Vagina (tissue), 2 donors: ENCODE measurements around the gene COL17A1. TPM values are rescaled to one million over a fixed set of nuclear protein-coding genes. Genes with fewer than 3 reads are reported as not detected.

Source experiments
- DNase-seq, 2 donors: peaks; one replicate each; pipeline ENCODE4 v3.0.0-alpha.2; 2017; ENCODE audit errors: extremely low spot score in 2 of 2
- H3K27ac ChIP-seq: fragments of 200-600 bp; sonication (generic); one replicate; pipeline ENCODE4 v1.5.1; 2019
- H3K27me3 ChIP-seq: fragments of 200-600 bp; sonication (generic); one replicate; pipeline ENCODE4 v1.5.1; 2019
- H3K36me3 ChIP-seq, 2 donors: fragments of 200-600 bp; sonication (generic); one replicate each; pipeline ENCODE4 v1.5.1; 2017 to 2019
- H3K4me1 ChIP-seq: fragments of 200-600 bp; sonication (generic); one replicate; pipeline ENCODE4 v1.5.1; 2019
- H3K4me3 ChIP-seq, 2 donors: fragments of 200-600 bp; sonication (generic); 1 replicate in 1 of 2; 2 replicates in 1 of 2; pipeline ENCODE4 v1.5.1; 2016 to 2019
- H3K9me3 ChIP-seq: fragments of 200-600 bp; sonication (generic); one replicate; pipeline ENCODE4 v1.5.1; 2019
- POLR2A ChIP-seq, 2 donors: fragments of 450-650 bp; IDR thresholded peaks; one replicate each; pipeline ENCODE4 v1.6.1; 2017; ENCODE audit warnings: antibody characterized with exemption in 2 of 2, mild to moderate bottlenecking in 2 of 2, moderate library complexity in 2 of 2
- POLR2AphosphoS5 ChIP-seq, 2 donors: sonication (generic); formaldehyde crosslinking; IDR thresholded peaks; one replicate each; pipeline ENCODE4 v1.9.0; 2017; ENCODE audit warnings: antibody characterized with exemption in 2 of 2, mild to moderate bottlenecking in 2 of 2, low read depth in 1 of 2; ENCODE audit not compliant: insufficient read depth in 1 of 2
- intact Hi-C: fragments of 100-400 bp; cut with DNase I; formaldehyde crosslinking; loops from one replicate; pipeline ENCODE4 v1.15.1; 2023
- total RNA-seq: library from RNA; depleted of rRNA; stranded (reverse); fragments of >200 nt; gene quantifications from one replicate; pipeline ENCODE4 v1.2.3, GENCODE V29; 2016
- TF ChIP-seq, protein P1 (sequence below), 3 experiments: fragments of 450-650 bp in 2 of 3; fragments of 200-600 bp in 1 of 3; sonication (generic) in 1 of 3; IDR thresholded peaks; one replicate each; pipeline ENCODE4 v1.5.1; 2017 to 2019; ENCODE audit warnings: antibody characterized with exemption in 3 of 3, mild to moderate bottlenecking in 2 of 3, moderate library complexity in 2 of 3

Gene COL17A1
- total RNA-seq, 1 donor from 2014 or later = 149 TPM

DNA sequence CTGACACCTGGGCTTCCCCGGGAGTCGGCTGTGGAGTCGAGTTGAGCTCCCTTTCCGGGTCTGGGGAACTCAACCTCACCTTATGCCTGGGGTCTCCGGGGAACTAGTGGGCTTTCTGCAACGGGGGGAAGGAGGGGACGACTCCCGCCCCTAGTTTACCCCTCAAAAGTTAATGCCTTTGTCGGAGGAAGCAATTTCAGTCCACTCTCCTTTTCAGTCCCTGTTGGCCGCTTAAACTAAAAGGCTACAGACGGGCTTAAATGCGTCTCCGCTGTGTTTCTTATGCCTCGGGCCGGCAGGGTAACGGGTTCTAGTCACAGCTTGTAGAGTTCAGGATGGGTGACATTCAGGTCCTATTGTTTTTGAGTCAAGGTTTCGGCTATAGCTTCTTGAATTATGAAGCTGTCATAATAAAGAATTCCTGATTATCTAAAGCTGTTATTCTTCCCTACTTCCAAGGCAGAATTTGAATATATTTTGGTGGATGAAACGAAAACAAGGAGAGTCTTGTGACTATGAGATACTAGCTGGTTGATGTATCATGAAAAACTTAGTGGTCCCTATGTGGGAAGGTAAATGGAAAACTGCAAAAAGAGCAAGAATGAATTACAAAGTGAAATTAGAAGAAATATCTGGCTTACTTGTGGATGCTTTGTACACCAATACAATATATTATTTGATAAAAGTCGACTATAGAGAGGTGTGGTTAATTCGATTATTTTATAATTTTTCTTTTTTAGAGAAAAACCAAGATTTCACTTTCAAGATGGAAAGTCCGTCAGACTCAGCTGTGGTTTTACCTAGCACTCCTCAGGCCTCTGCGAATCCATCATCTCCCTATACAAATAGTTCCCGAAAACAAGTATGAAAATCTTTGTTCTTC lies 36.8 kb upstream of the COL17A1 start:
- Histone ChIP-seq H3K27ac (peak overlapping the region; percentile 99), H3K4me1 (peaks cover 23% of the 10 kb centered on the region), H3K27me3 (no peaks in the 10 kb centered on the region), H3K9me3 (no peaks in the 10 kb centered on the region), H3K4me3 (peak overlapping the region; percentile 70 to 84), H3K36me3 (no peaks in the 10 kb centered on the region)
- no peak for DNase-seq
- TF ChIP-seq POLR2A (IDR thresholded peaks at IDR 0.05) (no peak), POLR2AphosphoS5 (IDR thresholded peaks at IDR 0.05; ENCODE audit: insufficient read depth in 1 of 2, low read depth in 1 of 2) (no peak)
- TF ChIP-seq, protein P1, sequence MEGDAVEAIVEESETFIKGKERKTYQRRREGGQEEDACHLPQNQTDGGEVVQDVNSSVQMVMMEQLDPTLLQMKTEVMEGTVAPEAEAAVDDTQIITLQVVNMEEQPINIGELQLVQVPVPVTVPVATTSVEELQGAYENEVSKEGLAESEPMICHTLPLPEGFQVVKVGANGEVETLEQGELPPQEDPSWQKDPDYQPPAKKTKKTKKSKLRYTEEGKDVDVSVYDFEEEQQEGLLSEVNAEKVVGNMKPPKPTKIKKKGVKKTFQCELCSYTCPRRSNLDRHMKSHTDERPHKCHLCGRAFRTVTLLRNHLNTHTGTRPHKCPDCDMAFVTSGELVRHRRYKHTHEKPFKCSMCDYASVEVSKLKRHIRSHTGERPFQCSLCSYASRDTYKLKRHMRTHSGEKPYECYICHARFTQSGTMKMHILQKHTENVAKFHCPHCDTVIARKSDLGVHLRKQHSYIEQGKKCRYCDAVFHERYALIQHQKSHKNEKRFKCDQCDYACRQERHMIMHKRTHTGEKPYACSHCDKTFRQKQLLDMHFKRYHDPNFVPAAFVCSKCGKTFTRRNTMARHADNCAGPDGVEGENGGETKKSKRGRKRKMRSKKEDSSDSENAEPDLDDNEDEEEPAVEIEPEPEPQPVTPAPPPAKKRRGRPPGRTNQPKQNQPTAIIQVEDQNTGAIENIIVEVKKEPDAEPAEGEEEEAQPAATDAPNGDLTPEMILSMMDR (IDR thresholded peaks at IDR 0.05) = no peak
- intact Hi-C loops = no loop called here

DNA sequence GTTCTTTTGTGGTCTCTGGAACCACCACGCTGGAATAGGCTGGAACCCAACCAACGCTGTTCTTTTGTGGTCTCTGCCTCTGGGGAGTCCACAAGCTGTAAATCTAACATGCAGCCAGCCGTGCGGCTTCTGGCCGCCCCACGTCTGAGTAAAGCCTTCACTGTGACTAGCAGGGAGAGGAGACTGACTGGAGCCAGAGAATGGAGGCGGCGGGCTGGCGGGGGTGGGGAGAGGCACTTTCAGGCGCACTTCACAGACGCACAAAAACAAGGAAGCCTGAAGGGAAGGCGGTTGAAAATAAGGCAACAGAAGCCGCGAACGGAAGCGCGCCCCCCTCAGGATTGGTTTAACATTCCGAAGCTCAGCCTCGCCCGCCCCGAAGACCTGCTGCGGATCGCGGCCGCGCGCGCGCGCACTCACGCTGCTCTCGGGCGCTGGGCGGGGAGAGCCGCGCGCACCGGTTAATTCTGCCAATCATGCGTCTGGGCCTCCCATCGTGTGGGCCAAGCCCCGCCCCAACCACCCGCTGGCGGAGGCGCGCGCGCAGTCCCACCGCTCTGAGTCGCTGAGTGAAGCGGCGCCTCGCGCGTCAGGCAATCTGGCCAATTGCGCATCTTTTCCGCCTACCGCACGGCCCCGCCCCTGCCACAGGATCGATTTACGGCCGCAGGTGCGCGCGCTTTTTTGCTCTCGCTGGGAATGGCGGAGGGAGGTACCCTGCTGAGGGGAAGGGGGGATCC lies 36.0 kb upstream of the COL17A1 start, which contains the start of gene SFR1:
TSS of gene SFR1 (plus strand) at position 687 of the 740 bp plus-strand sequence. CDS start at position 700, 13 bp downstream.
- H3K4me1 ChIP-seq = peaks cover 23% of the 10 kb centered on the region
- H3K9me3 ChIP-seq = no peaks in the 10 kb centered on the region
- peak; percentile 98 for DNase-seq
- H3K36me3 ChIP-seq = no peaks in the 10 kb centered on the region
- intact Hi-C loops = no loop called here
- TF ChIP-seq POLR2A (IDR thresholded peaks at IDR 0.05) (peak; percentile 8 to 64), POLR2AphosphoS5 (IDR thresholded peaks at IDR 0.05; ENCODE audit: insufficient read depth in 1 of 2, low read depth in 1 of 2) (peak; percentile 83 to 96)
- TF ChIP-seq, protein P1 (IDR thresholded peaks at IDR 0.05) = peak; percentile 25 to 58 (median 50)
- H3K27me3 ChIP-seq = no peaks in the 10 kb centered on the region
- peak within 1 kb of the TSS; percentile 99 for H3K27ac ChIP-seq
- peak within 1 kb of the TSS; percentile 70 to 84 for H3K4me3 ChIP-seq

DNA sequence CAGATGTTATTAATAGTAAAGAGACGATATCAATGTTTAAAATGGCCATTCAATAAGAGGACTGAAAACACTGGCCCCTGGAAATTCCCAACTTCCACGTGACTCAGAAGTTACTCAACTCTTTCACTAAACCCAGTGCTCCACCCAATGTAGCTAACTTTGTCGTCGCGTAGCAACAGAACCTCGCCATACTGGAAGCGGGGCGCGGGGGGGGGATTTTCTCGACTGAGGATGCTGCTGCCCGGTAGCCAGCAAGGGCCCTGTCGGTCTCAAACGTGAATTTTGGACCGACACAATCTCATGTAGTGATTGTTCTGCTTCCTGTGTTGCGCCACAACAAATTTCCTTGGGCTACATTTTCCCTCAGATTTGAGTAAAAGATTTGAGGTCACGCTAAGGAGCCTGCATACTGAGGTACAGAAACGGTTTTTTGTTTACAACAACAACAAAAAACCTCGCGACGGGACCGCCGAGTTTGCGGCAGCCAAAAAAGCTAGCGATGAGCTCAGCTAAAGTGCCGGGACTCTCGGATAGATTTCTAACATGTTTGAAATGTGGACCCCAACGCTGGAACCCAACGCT lies 35.3 kb upstream of the COL17A1 start:
- Histone ChIP-seq H3K36me3 (no peaks in the 10 kb centered on the region), H3K9me3 (no peaks in the 10 kb centered on the region), H3K4me1 (peaks cover 23% of the 10 kb centered on the region), H3K27me3 (no peaks in the 10 kb centered on the region), H3K27ac (peak overlapping the region; percentile 99), H3K4me3 (peak overlapping the region; percentile 70 to 84)
- TF ChIP-seq POLR2AphosphoS5 (IDR thresholded peaks at IDR 0.05; ENCODE audit: insufficient read depth in 1 of 2, low read depth in 1 of 2) (peak; percentile 13 to 92), POLR2A (IDR thresholded peaks at IDR 0.05) (no peak)
- TF ChIP-seq, protein P1 (IDR thresholded peaks at IDR 0.05) = no peak
- intact Hi-C loops = no loop called here
- DNase-seq = peak; percentile 98

DNA sequence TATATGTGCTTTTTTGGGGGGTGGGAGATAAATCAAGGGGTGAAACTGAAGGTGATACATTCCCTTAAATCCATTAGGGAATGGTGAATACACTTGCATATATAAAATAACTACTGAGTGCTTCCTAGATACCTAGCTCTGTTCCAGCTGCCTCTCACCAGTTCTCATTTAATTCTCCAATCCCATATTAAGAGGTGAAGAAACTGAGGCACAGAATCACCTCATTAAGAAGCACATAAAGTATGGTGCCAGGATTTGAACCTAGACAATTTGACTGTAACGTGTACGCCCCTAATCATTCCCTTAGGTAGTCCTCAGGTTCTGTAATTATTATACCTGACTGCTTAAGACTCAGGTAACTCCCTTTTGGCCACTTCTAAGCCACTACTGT lies 34.8 kb upstream of the COL17A1 start:
- no peak for DNase-seq
- TF ChIP-seq, protein P1 (IDR thresholded peaks at IDR 0.05) = no peak
- TF ChIP-seq POLR2A (IDR thresholded peaks at IDR 0.05) (no peak), POLR2AphosphoS5 (IDR thresholded peaks at IDR 0.05; ENCODE audit: insufficient read depth in 1 of 2, low read depth in 1 of 2) (no peak)
- no peaks in the 10 kb centered on the region for H3K27me3 ChIP-seq
- H3K4me1 ChIP-seq = peaks cover 23% of the 10 kb centered on the region
- H3K9me3 ChIP-seq = no peaks in the 10 kb centered on the region
- peak overlapping the region; percentile 70 to 84 for H3K4me3 ChIP-seq
- peak overlapping the region; percentile 99 for H3K27ac ChIP-seq
- intact Hi-C loops = no loop called here
- no peaks in the 10 kb centered on the region for H3K36me3 ChIP-seq
